Parathyroid adenoma (tissue), 2 donors: ENCODE results near the gene PRDM8.

ENCODE experiments used
- H2AFZ ChIP-seq: fragments of 300-600 bp; sonication (generic); one replicate; pipeline ENCODE4 v1.7.0; 2017; ENCODE audit warnings: antibody characterized with exemption, mild to moderate bottlenecking
- H3K27ac ChIP-seq: fragments of 300-600 bp; sonication (generic); one replicate; pipeline ENCODE4 v1.7.0; 2017
- H3K27me3 ChIP-seq: fragments of 300-600 bp; sonication (generic); one replicate; pipeline ENCODE4 v1.7.0; 2017; ENCODE audit warnings: low read length; ENCODE audit not compliant: control insufficient read depth, insufficient read depth
- H3K36me3 ChIP-seq: fragments of 300-600 bp; sonication (generic); one replicate; pipeline ENCODE4 v1.7.0; 2017; ENCODE audit warnings: low read length; ENCODE audit not compliant: control insufficient read depth, insufficient read depth
- H3K4me1 ChIP-seq: fragments of 300-600 bp; sonication (generic); one replicate; pipeline ENCODE4 v1.7.0; 2017; ENCODE audit warnings: control low read depth
- H3K4me2 ChIP-seq: fragments of 300-600 bp; sonication (generic); one replicate; pipeline ENCODE4 v1.7.0; 2017; ENCODE audit warnings: low read length
- H3K4me3 ChIP-seq: fragments of 300-600 bp; sonication (generic); one replicate; pipeline ENCODE4 v1.7.0; 2017; ENCODE audit warnings: low read depth, low read length
- H3K79me2 ChIP-seq: fragments of 300-600 bp; sonication (generic); one replicate; pipeline ENCODE4 v1.7.0; 2017; ENCODE audit warnings: control low read depth
- H3K9ac ChIP-seq: fragments of 300-600 bp; sonication (generic); one replicate; pipeline ENCODE4 v1.7.0; 2017; ENCODE audit warnings: mild to moderate bottlenecking
- H3K9me3 ChIP-seq: fragments of 300-600 bp; sonication (generic); one replicate; pipeline ENCODE4 v1.7.0; 2017; ENCODE audit warnings: low read length; ENCODE audit not compliant: control insufficient read depth
- TF ChIP-seq, protein P1 (sequence below): fragments of 300-600 bp; sonication (generic); IDR thresholded peaks from one replicate; pipeline ENCODE4 v1.7.0; 2017; ENCODE audit warnings: antibody characterized with exemption, mild to moderate bottlenecking
- donor health status: primary hyperparathyroidism.

Gene PRDM8

GRCh38 chr4:80188801-80189458, 8.4 kb upstream of the PRDM8 start:
- H3K9ac ChIP-seq = no peak overlapping the region
- H3K4me1 ChIP-seq = no peaks in the 10 kb centered on the region
- no peaks in the 10 kb centered on the region for H3K36me3 ChIP-seq
- no peaks in the 10 kb centered on the region for H3K79me2 ChIP-seq
- no peak overlapping the region for H3K27ac ChIP-seq
- no peaks in the 10 kb centered on the region for H3K9me3 ChIP-seq
- no peak overlapping the region for H2AFZ ChIP-seq
- no peak overlapping the region for H3K4me3 ChIP-seq
- no peak overlapping the region for H3K4me2 ChIP-seq
- TF ChIP-seq, protein P1, sequence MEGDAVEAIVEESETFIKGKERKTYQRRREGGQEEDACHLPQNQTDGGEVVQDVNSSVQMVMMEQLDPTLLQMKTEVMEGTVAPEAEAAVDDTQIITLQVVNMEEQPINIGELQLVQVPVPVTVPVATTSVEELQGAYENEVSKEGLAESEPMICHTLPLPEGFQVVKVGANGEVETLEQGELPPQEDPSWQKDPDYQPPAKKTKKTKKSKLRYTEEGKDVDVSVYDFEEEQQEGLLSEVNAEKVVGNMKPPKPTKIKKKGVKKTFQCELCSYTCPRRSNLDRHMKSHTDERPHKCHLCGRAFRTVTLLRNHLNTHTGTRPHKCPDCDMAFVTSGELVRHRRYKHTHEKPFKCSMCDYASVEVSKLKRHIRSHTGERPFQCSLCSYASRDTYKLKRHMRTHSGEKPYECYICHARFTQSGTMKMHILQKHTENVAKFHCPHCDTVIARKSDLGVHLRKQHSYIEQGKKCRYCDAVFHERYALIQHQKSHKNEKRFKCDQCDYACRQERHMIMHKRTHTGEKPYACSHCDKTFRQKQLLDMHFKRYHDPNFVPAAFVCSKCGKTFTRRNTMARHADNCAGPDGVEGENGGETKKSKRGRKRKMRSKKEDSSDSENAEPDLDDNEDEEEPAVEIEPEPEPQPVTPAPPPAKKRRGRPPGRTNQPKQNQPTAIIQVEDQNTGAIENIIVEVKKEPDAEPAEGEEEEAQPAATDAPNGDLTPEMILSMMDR = no peak
- peaks cover 25% of the 10 kb centered on the region for H3K27me3 ChIP-seq

DNA sequence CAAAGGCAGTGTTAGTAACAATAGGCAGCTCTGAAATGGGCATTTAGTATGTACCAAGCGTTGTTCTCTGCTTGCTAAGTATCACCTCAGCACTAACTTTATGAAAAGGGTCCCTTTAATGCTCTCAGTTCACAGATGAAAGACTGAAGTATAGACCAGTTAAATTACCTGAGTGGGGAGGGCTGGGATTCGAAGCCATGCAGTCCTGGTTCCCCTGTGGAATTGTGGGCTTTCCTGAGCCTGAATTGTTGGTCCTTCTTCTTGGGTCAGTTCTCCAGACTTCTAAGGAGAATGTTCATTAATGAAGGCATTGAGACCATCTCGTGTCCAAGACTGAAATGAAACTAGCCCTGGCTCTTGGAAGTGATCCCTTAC, 7.7 kb upstream of the PRDM8 start:
- TF ChIP-seq, protein P1 = no peak
- Histone ChIP-seq H3K27ac (no peak overlapping the region), H3K36me3 (no peaks in the 10 kb centered on the region), H3K4me2 (no peak overlapping the region), H3K9me3 (no peaks in the 10 kb centered on the region), H2AFZ (no peak overlapping the region), H3K4me1 (no peaks in the 10 kb centered on the region), H3K9ac (no peak overlapping the region), H3K27me3 (peaks cover 28% of the 10 kb centered on the region), H3K79me2 (no peaks in the 10 kb centered on the region), H3K4me3 (no peak overlapping the region)

GRCh38 chr4:80189956-80190677, 7.2 kb upstream of the PRDM8 start:
- Histone ChIP-seq H3K9ac (no peak overlapping the region), H3K4me1 (no peaks in the 10 kb centered on the region), H3K79me2 (no peaks in the 10 kb centered on the region), H3K9me3 (no peaks in the 10 kb centered on the region), H3K36me3 (no peaks in the 10 kb centered on the region), H3K27me3 (peaks cover 26% of the 10 kb centered on the region), H2AFZ (no peak overlapping the region), H3K4me3 (no peak overlapping the region), H3K27ac (no peak overlapping the region), H3K4me2 (no peak overlapping the region)
- TF ChIP-seq, protein P1 = no peak

DNA sequence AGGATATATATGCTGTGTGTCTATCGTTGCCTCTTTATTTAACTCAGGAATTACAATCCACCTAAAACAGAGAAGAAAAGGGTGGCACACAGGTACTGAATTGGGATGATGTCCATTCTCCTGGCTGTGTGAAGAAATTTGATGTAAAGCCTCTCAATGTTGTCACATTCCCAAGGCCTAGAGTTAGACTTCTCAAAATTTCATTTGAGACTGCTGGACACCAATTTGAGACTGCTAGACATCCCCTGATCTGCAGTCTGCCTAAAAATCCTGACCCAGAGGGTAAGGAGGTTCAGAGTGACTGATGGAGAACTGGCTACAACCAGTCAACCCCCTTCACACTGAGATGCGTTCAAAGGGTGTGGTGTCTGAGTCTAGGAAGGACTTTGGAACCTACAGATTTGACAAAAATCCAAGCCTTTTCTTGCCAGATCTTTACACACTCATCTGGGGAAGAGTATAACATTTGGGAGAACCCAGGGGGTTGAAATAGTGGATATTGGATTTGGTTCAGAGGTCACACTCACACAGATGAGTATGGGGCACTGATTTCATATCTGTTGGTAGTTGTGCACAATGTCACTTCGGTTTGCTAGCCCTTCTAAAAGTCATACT, 4.9 kb upstream of the PRDM8 start:
- Histone ChIP-seq H3K27ac (no peak overlapping the region), H3K4me3 (no peak overlapping the region), H3K79me2 (no peaks in the 10 kb centered on the region), H3K9me3 (no peaks in the 10 kb centered on the region), H3K36me3 (no peaks in the 10 kb centered on the region), H3K4me1 (no peaks in the 10 kb centered on the region), H3K9ac (no peak overlapping the region), H2AFZ (no peak overlapping the region), H3K27me3 (peaks cover 18% of the 10 kb centered on the region), H3K4me2 (no peak overlapping the region)
- TF ChIP-seq, protein P1 = no peak
